Measurements from ENCODE around the gene GALNT2. TPM values are rescaled to one million over a fixed set of nuclear protein-coding genes. Genes with fewer than 3 reads are reported as not detected.

Gene GALNT2
- total and polyA plus RNA-seq, 9 donors = 38.6 to 142 (median 83.7) TPM

DNA sequence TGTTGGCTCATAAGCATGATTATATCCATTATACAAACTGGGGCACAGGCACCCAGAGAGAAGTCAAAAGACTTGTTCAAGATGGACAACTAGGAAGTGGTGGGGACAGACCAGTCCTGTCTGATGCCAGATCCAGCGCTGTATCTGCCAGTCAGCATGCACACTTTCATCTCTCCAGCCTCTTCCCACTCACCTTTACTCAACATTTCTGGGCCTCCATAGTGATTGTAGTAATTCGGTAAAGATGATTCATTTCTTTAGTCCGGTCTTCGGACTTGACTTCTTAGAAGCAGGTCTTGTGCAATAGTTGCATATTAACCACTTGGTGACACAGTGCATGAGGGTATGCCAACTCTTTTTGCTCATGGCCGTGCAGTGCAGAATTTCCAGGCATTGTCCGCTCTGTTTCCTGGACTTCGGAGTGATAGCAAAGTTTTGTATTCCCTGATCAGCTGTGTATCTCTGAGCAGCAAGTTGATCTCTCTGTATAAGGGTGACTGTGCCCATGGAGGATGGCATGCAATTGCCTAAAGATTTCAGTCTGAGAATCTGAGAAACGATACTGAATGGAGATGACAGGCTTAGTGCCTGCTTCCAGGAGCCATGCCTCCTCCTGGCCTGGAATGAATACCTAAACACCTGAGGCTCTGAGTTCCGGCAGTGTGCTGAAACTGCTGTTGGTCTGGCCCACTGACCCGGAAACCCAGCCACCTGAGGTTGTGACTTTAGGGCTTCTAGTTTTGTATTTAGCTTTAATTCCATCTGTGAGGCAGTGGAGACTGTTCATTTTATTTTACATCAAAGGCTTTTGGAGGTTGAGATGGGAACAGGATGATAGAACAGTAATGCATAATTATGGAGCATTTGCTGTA lies 39.0 kb downstream of the GALNT2 start:
- DNase-seq = no peak
- 68 to 80% (median 70%) methylated on average over 10 of the region's 10 CpGs for WGBS, 3 donors
- H3K36me3 ChIP-seq = no peaks in the 10 kb centered on the region
- intact Hi-C loops (cut with DNase I) = no loop called here
- H3K9me3 ChIP-seq = no peaks in the 10 kb centered on the region
- TF ChIP-seq EP300 (IDR thresholded peaks at IDR 0.05) (peak; percentile 73), CTCF (IDR thresholded peaks at IDR 0.05) (no peak), POLR2A (IDR thresholded peaks at IDR 0.05) (no peak)
- H3K4me3 ChIP-seq = no peak overlapping the region
- H3K4me1 ChIP-seq (ENCODE audit: insufficient read depth) = peaks cover 19% of the 10 kb centered on the region
- H3K27ac ChIP-seq = no peak overlapping the region
- H3K27me3 ChIP-seq = no peaks in the 10 kb centered on the region

DNA sequence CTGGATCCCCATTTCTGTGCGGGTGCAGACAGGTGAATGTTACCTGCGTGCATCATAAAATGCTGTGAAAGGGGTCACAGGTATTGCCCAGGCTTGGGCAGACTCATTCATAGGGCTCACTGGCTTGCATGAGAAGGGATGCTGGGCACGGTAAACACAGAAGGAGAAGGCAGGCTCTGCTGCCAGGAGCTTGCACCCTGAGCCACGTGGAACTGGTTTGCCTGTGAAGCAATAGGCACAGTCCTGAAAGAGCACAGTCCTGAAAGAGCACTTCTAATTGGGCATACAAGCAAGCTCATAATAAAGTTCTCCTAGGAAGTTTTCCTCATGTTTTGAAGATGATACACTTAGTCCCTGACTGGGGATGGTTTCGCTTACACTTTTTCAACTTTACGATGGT lies 40.9 kb downstream of the GALNT2 start:
- intact Hi-C loops (cut with DNase I) = no loop called here
- Histone ChIP-seq H3K36me3 (no peaks in the 10 kb centered on the region), H3K4me3 (no peak overlapping the region), H3K27ac (no peak overlapping the region), H3K4me1 (ENCODE audit: insufficient read depth) (peaks cover 24% of the 10 kb centered on the region), H3K9me3 (no peaks in the 10 kb centered on the region), H3K27me3 (no peaks in the 10 kb centered on the region)
- WGBS, 3 donors = 85 to 90% (median 89%) methylated on average over 6 of the region's 6 CpGs
- no peak for DNase-seq
- TF ChIP-seq POLR2A (IDR thresholded peaks at IDR 0.05) (no peak), CTCF (IDR thresholded peaks at IDR 0.05) (no peak), EP300 (IDR thresholded peaks at IDR 0.05) (no peak)

DNA sequence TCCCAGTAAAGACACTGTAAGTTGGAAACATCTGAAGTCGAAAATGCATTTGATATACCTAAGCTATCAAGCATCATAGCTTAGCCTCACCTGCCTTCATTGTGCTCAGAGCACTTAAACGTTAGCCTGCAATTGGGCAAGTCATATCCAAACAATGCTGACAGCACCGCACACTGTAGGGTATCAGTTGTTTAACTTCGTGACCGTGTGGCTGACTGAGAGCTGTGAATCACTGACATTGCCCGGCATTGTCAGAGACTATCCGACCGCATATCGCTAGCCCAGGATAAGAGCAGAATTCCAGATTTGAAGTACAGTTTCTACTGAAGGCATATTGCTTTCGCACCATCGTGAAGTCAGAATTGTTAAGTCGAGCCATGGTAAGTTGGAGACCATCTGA lies 41.5 kb downstream of the GALNT2 start:
- no peak for DNase-seq

DNA sequence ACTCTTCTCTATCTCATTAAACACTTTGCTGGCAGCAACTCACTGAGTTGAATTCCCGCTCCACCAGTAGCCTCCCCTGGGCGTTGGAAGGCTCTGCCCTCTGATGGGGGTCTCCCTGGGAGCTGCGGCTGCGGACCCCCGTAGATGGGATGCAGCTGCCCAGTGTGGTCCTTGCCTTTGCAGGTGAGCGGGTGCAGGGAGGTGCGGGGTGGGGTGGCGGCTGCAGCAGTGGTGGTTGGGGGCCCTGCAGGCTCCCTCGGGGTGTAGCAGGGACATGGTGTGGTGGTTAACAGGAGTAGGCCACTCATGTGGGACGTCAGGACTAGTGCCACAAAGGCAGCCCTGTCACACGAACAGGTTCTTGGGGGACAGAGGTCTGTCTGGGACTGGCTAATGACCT lies 42.0 kb downstream of the GALNT2 start:
- no peak overlapping the region for H3K27ac ChIP-seq
- DNase-seq = no peak
- H3K9me3 ChIP-seq = no peaks in the 10 kb centered on the region
- no peak for TF ChIP-seq POLR2A (IDR thresholded peaks at IDR 0.05)
- TF ChIP-seq EP300 (IDR thresholded peaks at IDR 0.05) = no peak
- TF ChIP-seq CTCF (IDR thresholded peaks at IDR 0.05) = no peak
- intact Hi-C loops (cut with DNase I) = no loop called here
- no peaks in the 10 kb centered on the region for H3K36me3 ChIP-seq
- peaks cover 32% of the 10 kb centered on the region for H3K4me1 ChIP-seq (ENCODE audit: insufficient read depth)
- H3K27me3 ChIP-seq = no peaks in the 10 kb centered on the region
- WGBS, 3 donors = 90 to 96% (median 91%) methylated on average over 11 of the region's 11 CpGs
- no peak overlapping the region for H3K4me3 ChIP-seq

More for the DNA sequence above, 41.5 kb downstream of the GALNT2 start:
- 95 to 96% (median 95%) methylated on average over 12 of the region's 12 CpGs for WGBS, 3 donors
- Histone ChIP-seq H3K27ac (no peak overlapping the region), H3K27me3 (no peaks in the 10 kb centered on the region), H3K9me3 (no peaks in the 10 kb centered on the region), H3K36me3 (no peaks in the 10 kb centered on the region), H3K4me3 (no peak overlapping the region), H3K4me1 (ENCODE audit: insufficient read depth) (peaks cover 29% of the 10 kb centered on the region)
- intact Hi-C loops (cut with DNase I) = no loop called here
- TF ChIP-seq POLR2A (IDR thresholded peaks at IDR 0.05) (no peak), CTCF (IDR thresholded peaks at IDR 0.05) (no peak), EP300 (IDR thresholded peaks at IDR 0.05) (no peak)

Measured in ovary (tissue), 9 donors.